Measurements from ENCODE around the gene CFAP161.
"Not testable (repeated sequence)": the region's sequence is repeated elsewhere in the genome, so short reads cannot be mapped to it uniquely, and the experiment has no call there.

The CFAP161 gene

DNA sequence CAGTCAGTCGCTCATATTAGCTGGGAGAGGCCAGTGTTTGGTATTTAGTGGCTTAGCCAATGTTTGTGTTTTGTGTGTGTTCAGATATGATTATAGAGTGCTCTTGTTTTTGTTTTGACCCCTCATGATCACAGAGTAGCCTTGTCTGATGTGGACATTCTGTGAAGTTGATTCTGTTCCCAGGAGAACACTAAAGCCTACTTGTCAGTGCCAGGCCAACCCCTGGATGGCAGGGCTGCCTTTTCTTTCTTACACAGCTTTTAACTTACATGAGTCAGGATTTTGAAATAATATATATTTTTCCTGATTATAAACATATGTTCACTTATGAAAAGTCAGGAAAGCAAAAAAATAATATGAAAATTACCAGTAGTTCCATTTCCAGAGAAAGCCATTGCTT lies 11.9 kb downstream of the CFAP161 start:
- Histone ChIP-seq H3K27me3 (replicated peaks; ENCODE audit: control insufficient read depth, insufficient read depth, low read length) (no peaks in the 10 kb centered on the region), H3K9ac (ENCODE audit: low read length) (peak overlapping the region; percentile 5), H3K4me1 (ENCODE audit: control insufficient read depth, insufficient read depth, low read length) (peaks cover 21% of the 10 kb centered on the region), H3K36me3 (ENCODE audit: control insufficient read depth, insufficient read depth, low read length, severe bottlenecking) (no peaks in the 10 kb centered on the region), H3K9me3 (ENCODE audit: control insufficient read depth, low read length) (no peaks in the 10 kb centered on the region), H3K4me3 (ENCODE audit: low read length) (no peak overlapping the region)
- peak; percentile 93 for DNase-seq (ENCODE audit: low read depth)

- Histone ChIP-seq H3K27me3 (replicated peaks; ENCODE audit: control insufficient read depth, insufficient read depth, low read length) (no peaks in the 10 kb centered on the region), H3K9me3 (ENCODE audit: control insufficient read depth, low read length) (no peaks in the 10 kb centered on the region), H3K4me1 (ENCODE audit: control insufficient read depth, insufficient read depth, low read length) (peaks cover 21% of the 10 kb centered on the region), H3K4me3 (ENCODE audit: low read length) (no peak overlapping the region), H3K36me3 (ENCODE audit: control insufficient read depth, insufficient read depth, low read length, severe bottlenecking) (no peaks in the 10 kb centered on the region), H3K9ac (ENCODE audit: low read length) (no peak overlapping the region)
- peak; percentile 62 for DNase-seq (ENCODE audit: low read depth)
Measured at GRCh38 chr15:81146466-81146865, 12.4 kb downstream of the CFAP161 start.

GRCh38 chr15:81151389-81151788 lies 17.3 kb downstream of the CFAP161 start:
- DNase-seq (ENCODE audit: low read depth): no peak
- Histone ChIP-seq H3K9me3 (ENCODE audit: control insufficient read depth, low read length) (no peaks in the 10 kb centered on the region), H3K27me3 (replicated peaks; ENCODE audit: control insufficient read depth, insufficient read depth, low read length) (no peaks in the 10 kb centered on the region), H3K9ac (ENCODE audit: low read length) (no peak overlapping the region), H3K36me3 (ENCODE audit: control insufficient read depth, insufficient read depth, low read length, severe bottlenecking) (no peaks in the 10 kb centered on the region), H3K4me1 (ENCODE audit: control insufficient read depth, insufficient read depth, low read length) (peaks cover 22% of the 10 kb centered on the region), H3K4me3 (ENCODE audit: low read length) (no peak overlapping the region)

DNA sequence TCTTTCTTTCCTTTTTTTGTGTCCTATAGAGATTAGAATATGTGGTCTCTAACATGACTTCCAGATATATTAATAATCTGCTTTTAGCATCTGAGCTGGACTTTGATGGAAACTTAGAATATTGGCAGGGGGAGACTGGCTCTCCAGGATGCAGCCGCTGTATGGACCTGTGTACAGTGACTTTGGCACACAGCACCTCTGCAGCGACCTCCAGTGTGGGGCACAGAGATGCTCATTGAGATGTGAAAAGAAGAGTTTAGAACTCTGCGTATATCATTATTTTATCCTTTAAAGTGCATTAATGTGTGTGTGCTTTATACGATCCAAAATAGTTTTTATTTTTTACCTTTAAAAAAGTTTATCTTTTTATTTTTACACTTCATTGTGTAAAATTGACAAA lies 18.3 kb downstream of the CFAP161 start:
- Histone ChIP-seq H3K9ac (ENCODE audit: low read length) (no peak overlapping the region), H3K9me3 (ENCODE audit: control insufficient read depth, low read length) (no peaks in the 10 kb centered on the region), H3K36me3 (ENCODE audit: control insufficient read depth, insufficient read depth, low read length, severe bottlenecking) (no peaks in the 10 kb centered on the region), H3K27me3 (replicated peaks; ENCODE audit: control insufficient read depth, insufficient read depth, low read length) (no peaks in the 10 kb centered on the region), H3K4me1 (ENCODE audit: control insufficient read depth, insufficient read depth, low read length) (peaks cover 20% of the 10 kb centered on the region), H3K4me3 (ENCODE audit: low read length) (no peak overlapping the region)
- no peak for DNase-seq (ENCODE audit: low read depth)

GRCh38 chr15:81152799-81153198 lies 18.7 kb downstream of the CFAP161 start:
- no peaks in the 10 kb centered on the region for H3K9me3 ChIP-seq (ENCODE audit: control insufficient read depth, low read length)
- no peak for DNase-seq (ENCODE audit: low read depth)

GRCh38 chr15:81155375-81156218 lies 21.5 kb downstream of the CFAP161 start:
- Histone ChIP-seq H3K4me1 (ENCODE audit: control insufficient read depth, insufficient read depth, low read length) (peaks cover 31% of the 10 kb centered on the region), H3K36me3 (ENCODE audit: control insufficient read depth, insufficient read depth, low read length, severe bottlenecking) (no peaks in the 10 kb centered on the region), H3K9me3 (ENCODE audit: control insufficient read depth, low read length) (no peaks in the 10 kb centered on the region), H3K9ac (ENCODE audit: low read length) (peak overlapping the region; percentile 5), H3K4me3 (ENCODE audit: low read length) (no peak overlapping the region), H3K27me3 (replicated peaks; ENCODE audit: control insufficient read depth, insufficient read depth, low read length) (no peaks in the 10 kb centered on the region)
- DNase-seq (ENCODE audit: low read depth): peak; percentile 94

More at GRCh38 chr15:81152799-81153198, 18.7 kb downstream of the CFAP161 start:
- Histone ChIP-seq H3K9ac (ENCODE audit: low read length) (no peak overlapping the region), H3K27me3 (replicated peaks; ENCODE audit: control insufficient read depth, insufficient read depth, low read length) (no peaks in the 10 kb centered on the region), H3K36me3 (ENCODE audit: control insufficient read depth, insufficient read depth, low read length, severe bottlenecking) (no peaks in the 10 kb centered on the region), H3K4me3 (ENCODE audit: low read length) (no peak overlapping the region), H3K4me1 (ENCODE audit: control insufficient read depth, insufficient read depth, low read length) (peaks cover 23% of the 10 kb centered on the region)

DNA sequence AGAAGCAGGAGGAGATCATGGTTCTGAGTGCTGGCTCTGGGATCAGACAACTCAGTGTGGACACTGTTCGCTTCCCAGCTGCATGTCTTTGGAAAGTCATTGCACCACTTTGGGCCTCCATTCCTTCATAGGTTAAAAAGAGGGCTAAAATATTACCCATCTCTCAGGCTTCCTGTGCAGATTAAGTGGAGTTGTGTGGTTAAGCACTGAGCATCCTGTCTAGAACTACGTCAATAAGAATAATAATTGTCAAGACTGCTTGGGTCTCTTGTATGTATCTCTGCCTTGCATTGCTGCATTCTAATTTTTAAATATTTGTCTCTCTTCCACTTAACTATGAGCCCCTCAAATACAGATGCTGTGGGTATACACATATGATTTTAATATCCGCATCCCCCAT lies 22.3 kb downstream of the CFAP161 start:
- Histone ChIP-seq H3K36me3 (ENCODE audit: control insufficient read depth, insufficient read depth, low read length, severe bottlenecking) (no peaks in the 10 kb centered on the region), H3K4me1 (ENCODE audit: control insufficient read depth, insufficient read depth, low read length) (peaks cover 38% of the 10 kb centered on the region), H3K4me3 (ENCODE audit: low read length) (no peak overlapping the region), H3K27me3 (replicated peaks; ENCODE audit: control insufficient read depth, insufficient read depth, low read length) (no peaks in the 10 kb centered on the region), H3K9ac (ENCODE audit: low read length) (peak overlapping the region; percentile 5), H3K9me3 (ENCODE audit: control insufficient read depth, low read length) (no peaks in the 10 kb centered on the region)
- DNase-seq (ENCODE audit: low read depth): no peak

- peak; percentile 83 for DNase-seq (ENCODE audit: low read depth)
- H3K9me3 ChIP-seq (ENCODE audit: control insufficient read depth, low read length): no peaks in the 10 kb centered on the region
- no peak overlapping the region for H3K4me3 ChIP-seq (ENCODE audit: low read length)
- H3K9ac ChIP-seq (ENCODE audit: low read length): no peak overlapping the region
- H3K36me3 ChIP-seq (ENCODE audit: control insufficient read depth, insufficient read depth, low read length, severe bottlenecking): no peaks in the 10 kb centered on the region
- peaks cover 38% of the 10 kb centered on the region for H3K4me1 ChIP-seq (ENCODE audit: control insufficient read depth, insufficient read depth, low read length)
- no peaks in the 10 kb centered on the region for H3K27me3 ChIP-seq (replicated peaks; ENCODE audit: control insufficient read depth, insufficient read depth, low read length)
Measured at GRCh38 chr15:81157195-81157938, 23.3 kb downstream of the CFAP161 start.

DNA sequence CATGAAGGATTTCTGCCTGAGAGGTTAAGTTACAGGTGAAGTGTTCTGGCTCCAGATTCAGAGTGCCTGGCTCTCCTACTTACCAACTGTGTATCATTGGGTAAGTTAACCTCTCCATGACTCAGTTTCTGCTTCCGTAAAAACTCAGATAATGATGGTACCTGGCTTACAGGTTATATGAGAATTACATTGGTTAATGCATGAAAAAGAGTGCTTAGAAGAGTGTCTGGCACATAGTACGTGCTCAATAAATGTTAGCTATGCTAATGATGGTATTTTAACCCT lies 23.8 kb downstream of the CFAP161 start:
- no peak for DNase-seq (ENCODE audit: low read depth)
- no peak overlapping the region for H3K9ac ChIP-seq (ENCODE audit: low read length)
- no peaks in the 10 kb centered on the region for H3K36me3 ChIP-seq (ENCODE audit: control insufficient read depth, insufficient read depth, low read length, severe bottlenecking)
- no peaks in the 10 kb centered on the region for H3K9me3 ChIP-seq (ENCODE audit: control insufficient read depth, low read length)
- no peaks in the 10 kb centered on the region for H3K27me3 ChIP-seq (replicated peaks; ENCODE audit: control insufficient read depth, insufficient read depth, low read length)
- no peak overlapping the region for H3K4me3 ChIP-seq (ENCODE audit: low read length)
- peaks cover 36% of the 10 kb centered on the region for H3K4me1 ChIP-seq (ENCODE audit: control insufficient read depth, insufficient read depth, low read length)

DNA sequence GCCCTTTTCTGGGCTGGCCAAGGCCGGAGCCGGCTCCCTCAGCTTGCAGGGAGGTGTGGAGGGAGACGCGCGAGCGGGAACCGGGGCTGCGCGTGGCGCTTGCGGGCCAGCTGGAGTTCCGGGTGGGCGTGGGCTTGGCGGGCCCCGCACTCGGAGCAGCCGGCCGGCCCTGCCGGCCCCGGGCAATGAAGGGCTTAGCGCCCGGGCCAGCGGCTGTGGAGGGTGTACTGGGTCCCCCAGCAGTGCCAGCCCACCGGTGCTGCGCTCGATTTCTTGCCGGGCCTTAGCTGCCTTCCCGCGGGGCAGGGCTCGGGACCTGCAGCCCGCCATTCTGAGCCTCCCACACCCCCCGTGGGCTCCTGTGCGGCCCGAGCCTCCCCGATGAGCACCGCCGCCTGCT lies 24.5 kb downstream of the CFAP161 start:
- not testable (repeated sequence) for DNase-seq (ENCODE audit: low read depth); H3K4me3 ChIP-seq (ENCODE audit: low read length); H3K36me3 ChIP-seq (ENCODE audit: control insufficient read depth, insufficient read depth, low read length, severe bottlenecking); H3K27me3 ChIP-seq (replicated peaks; ENCODE audit: control insufficient read depth, insufficient read depth, low read length); H3K9me3 ChIP-seq (ENCODE audit: control insufficient read depth, low read length); H3K9ac ChIP-seq (ENCODE audit: low read length)
- H3K4me1 ChIP-seq (ENCODE audit: control insufficient read depth, insufficient read depth, low read length): peaks cover 35% of the 10 kb centered on the region

GRCh38 chr15:81160312-81161159 lies 26.5 kb downstream of the CFAP161 start:
- Histone ChIP-seq H3K36me3 (ENCODE audit: control insufficient read depth, insufficient read depth, low read length, severe bottlenecking) (no peaks in the 10 kb centered on the region), H3K4me3 (ENCODE audit: low read length) (no peak overlapping the region), H3K4me1 (ENCODE audit: control insufficient read depth, insufficient read depth, low read length) (peaks cover 41% of the 10 kb centered on the region), H3K27me3 (replicated peaks; ENCODE audit: control insufficient read depth, insufficient read depth, low read length) (no peaks in the 10 kb centered on the region), H3K9me3 (ENCODE audit: control insufficient read depth, low read length) (no peaks in the 10 kb centered on the region), H3K9ac (ENCODE audit: low read length) (no peak overlapping the region)
- peak; percentile 92 for DNase-seq (ENCODE audit: low read depth)
